Measurements from ENCODE around the gene ITGB4.

Gene ITGB4

DNA sequence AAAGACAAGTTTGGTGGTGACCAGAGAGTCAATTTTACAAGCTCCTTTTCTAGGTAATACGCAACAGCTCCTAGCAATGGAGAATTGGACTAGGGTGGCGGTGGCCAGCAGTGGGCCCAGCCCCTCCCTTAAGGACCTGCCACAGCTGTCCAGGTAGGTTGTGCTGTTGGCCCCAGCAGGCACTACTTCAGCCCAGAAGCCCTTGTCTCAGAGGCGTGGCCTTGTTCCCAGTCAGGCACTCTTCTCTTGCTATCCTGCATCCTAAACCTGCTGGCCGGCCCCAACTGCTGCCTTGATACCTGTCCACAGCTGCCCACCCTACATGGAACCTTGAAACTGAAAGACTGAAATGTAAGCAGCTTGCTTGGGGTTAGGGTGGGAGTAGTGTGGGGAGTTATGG, 44.7 kb downstream of the ITGB4 start:
- DNase-seq (ENCODE audit: extremely low read depth, insufficient read length) = no peak
- no peaks in the 10 kb centered on the region for H3K27me3 ChIP-seq (replicated peaks; ENCODE audit: control insufficient read depth, insufficient read depth, low read length)
- TF ChIP-seq, protein P1, sequence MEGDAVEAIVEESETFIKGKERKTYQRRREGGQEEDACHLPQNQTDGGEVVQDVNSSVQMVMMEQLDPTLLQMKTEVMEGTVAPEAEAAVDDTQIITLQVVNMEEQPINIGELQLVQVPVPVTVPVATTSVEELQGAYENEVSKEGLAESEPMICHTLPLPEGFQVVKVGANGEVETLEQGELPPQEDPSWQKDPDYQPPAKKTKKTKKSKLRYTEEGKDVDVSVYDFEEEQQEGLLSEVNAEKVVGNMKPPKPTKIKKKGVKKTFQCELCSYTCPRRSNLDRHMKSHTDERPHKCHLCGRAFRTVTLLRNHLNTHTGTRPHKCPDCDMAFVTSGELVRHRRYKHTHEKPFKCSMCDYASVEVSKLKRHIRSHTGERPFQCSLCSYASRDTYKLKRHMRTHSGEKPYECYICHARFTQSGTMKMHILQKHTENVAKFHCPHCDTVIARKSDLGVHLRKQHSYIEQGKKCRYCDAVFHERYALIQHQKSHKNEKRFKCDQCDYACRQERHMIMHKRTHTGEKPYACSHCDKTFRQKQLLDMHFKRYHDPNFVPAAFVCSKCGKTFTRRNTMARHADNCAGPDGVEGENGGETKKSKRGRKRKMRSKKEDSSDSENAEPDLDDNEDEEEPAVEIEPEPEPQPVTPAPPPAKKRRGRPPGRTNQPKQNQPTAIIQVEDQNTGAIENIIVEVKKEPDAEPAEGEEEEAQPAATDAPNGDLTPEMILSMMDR (IDR thresholded peaks at IDR 0.05; ENCODE audit: insufficient read depth, low read length, poor library complexity, severe bottlenecking) = no peak

DNA sequence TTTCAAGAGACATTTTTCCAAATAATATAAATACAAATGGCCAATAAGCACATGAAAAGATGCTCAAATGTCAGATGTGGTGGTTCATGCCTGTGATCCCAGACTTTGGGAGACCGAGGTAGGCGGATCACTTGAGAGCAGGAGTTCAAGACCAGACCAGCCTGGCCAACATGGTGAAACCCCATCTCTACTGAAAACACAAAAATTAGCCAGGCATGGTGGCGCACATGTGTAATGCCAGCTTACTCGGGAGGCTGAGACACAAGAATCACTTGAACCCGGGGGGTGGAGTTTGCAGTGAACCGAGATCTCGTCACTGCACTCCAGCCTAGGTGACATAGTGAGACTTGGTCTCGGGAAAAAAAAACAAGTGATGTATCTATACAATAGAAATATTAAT, 46.6 kb downstream of the ITGB4 start:
- H3K36me3 ChIP-seq (ENCODE audit: control insufficient read depth, insufficient read depth, low read length) = no peaks in the 10 kb centered on the region
- no peak overlapping the region for H3K4me3 ChIP-seq (replicated peaks; ENCODE audit: low read depth, low read length)
- DNase-seq (ENCODE audit: extremely low read depth, insufficient read length) = no peak
- H3K27me3 ChIP-seq (replicated peaks; ENCODE audit: control insufficient read depth, insufficient read depth, low read length) = no peaks in the 10 kb centered on the region
- TF ChIP-seq, protein P1 (IDR thresholded peaks at IDR 0.05; ENCODE audit: insufficient read depth, low read length, poor library complexity, severe bottlenecking) = no peak

More for the DNA sequence above, 44.7 kb downstream of the ITGB4 start:
- no peaks in the 10 kb centered on the region for H3K36me3 ChIP-seq (ENCODE audit: control insufficient read depth, insufficient read depth, low read length)
- H3K4me3 ChIP-seq (replicated peaks; ENCODE audit: low read depth, low read length) = no peak overlapping the region

DNA sequence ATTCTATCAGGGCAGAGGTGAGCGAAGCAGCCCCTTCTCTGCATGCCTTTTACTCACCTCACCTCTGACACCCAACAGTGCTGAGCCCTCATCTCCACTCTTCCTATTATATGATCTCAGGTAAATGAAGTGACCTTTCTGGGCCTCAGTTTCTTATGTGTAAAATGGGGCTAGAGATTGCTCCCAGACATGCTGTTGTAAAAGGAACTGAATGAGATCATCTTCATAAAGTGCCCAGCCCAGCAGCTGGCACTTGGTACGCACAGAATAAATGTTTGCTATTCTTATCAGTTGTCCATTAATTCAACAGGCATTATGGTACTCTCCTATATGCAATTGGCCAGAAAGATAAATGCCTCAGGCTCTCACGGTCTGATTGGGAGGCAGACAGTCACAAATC, 48.3 kb downstream of the ITGB4 start:
- Histone ChIP-seq H3K27me3 (replicated peaks; ENCODE audit: control insufficient read depth, insufficient read depth, low read length) (no peaks in the 10 kb centered on the region), H3K4me3 (replicated peaks; ENCODE audit: low read depth, low read length) (no peak overlapping the region), H3K36me3 (ENCODE audit: control insufficient read depth, insufficient read depth, low read length) (peaks cover under 1% of the 10 kb centered on the region)
- DNase-seq (ENCODE audit: extremely low read depth, insufficient read length) = no peak
- TF ChIP-seq, protein P1 (IDR thresholded peaks at IDR 0.05; ENCODE audit: insufficient read depth, low read length, poor library complexity, severe bottlenecking) = no peak

DNA sequence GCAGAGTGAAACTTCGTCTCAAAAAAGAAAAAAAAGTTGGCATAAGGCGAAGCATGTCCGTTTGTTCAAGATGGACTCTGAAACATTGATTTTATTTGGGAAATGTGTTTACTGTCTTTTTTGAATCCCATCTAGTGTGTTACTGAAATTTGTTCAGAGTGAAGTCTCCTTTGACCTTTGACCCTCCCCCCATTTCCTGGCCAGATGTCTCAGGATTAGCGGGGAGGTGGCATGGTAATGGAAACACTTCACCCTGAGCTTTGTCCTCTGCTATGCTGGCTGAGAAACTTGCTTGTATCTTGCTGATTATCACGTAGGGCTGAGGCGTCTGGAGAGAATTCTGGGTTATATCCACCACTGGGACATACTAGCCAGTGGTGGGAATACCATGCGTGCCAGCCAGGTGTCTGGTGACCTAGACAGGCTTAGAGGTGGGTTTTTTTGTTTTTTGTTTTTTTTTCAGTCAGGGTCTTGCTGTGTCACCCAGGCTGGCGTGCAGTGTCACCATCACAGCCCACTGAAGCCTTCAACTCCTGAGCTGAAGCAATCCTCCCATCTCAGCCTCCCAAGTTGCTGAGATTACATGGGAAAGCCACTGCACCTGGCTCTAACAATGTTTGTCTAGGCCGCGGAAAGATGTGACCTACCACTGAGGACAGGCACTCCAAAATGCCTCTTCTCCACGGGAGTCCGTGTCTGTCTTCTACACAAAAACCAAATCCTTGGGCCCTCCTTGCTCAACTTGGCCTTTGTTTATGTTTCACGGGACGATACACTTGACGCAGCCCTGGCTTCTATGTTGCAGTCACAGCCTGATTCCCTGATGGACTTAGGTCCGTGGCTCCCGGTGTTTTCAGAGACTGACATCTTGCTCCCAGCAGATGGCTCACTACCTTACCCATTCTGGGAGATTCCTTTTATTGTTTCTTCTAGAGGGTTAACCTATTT, 50.3 kb downstream of the ITGB4 start:
- TF ChIP-seq, protein P1 (IDR thresholded peaks at IDR 0.05; ENCODE audit: insufficient read depth, low read length, poor library complexity, severe bottlenecking) = no peak
- H3K36me3 ChIP-seq (ENCODE audit: control insufficient read depth, insufficient read depth, low read length) = peaks cover 7% of the 10 kb centered on the region
- no peak for DNase-seq (ENCODE audit: extremely low read depth, insufficient read length)
- no peak overlapping the region for H3K4me3 ChIP-seq (replicated peaks; ENCODE audit: low read depth, low read length)
- no peaks in the 10 kb centered on the region for H3K27me3 ChIP-seq (replicated peaks; ENCODE audit: control insufficient read depth, insufficient read depth, low read length)

DNA sequence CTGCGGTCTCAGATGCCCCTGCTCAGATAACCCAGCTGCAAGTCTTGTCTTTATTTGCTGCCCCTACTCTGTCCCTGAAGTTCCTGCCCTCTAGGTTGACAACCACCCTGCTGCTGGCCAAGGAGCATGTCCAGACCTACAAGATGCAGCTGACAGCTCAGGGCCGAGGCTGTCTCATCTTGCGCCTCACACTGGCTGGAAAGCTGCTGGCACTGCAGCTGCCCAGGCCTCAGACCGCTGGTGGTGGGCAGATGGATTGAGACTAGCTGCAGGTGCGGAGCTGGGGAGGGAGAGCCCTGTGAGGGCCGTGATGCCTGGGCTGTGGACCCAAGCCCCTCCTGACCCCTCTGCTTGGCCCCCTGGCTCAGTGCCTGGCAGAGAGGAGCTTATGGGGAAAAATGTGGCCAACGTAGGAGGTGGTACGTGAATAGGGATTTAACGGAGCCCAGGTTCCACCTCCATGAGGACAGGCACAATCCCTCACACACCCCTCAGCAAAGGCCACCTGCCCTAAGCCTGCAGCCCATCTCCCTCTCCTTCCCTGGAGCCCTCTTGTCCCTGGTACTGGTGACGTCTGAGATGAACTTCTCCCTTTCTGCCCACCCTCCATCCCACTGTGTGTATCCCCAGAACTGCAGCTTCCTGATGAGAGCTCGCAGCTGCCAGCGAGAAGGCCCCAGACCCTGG, 52.0 kb downstream of the ITGB4 start:
- Histone ChIP-seq H3K27me3 (replicated peaks; ENCODE audit: control insufficient read depth, insufficient read depth, low read length) (no peaks in the 10 kb centered on the region), H3K4me3 (replicated peaks; ENCODE audit: low read depth, low read length) (no peak overlapping the region), H3K36me3 (ENCODE audit: control insufficient read depth, insufficient read depth, low read length) (peaks cover 9% of the 10 kb centered on the region)
- DNase-seq (ENCODE audit: extremely low read depth, insufficient read length) = no peak
- TF ChIP-seq, protein P1 (IDR thresholded peaks at IDR 0.05; ENCODE audit: insufficient read depth, low read length, poor library complexity, severe bottlenecking) = no peak
